GM12873 (cell line): ENCODE measurements around the gene BEX3.

ENCODE experiments used
- TF ChIP-seq, protein P1 (sequence below): IDR thresholded peaks from 2 replicates; pipeline ENCODE4 v1.5.1; 2012; ENCODE audit warnings: low read depth, mild to moderate bottlenecking, moderate library complexity, low read length, control low read depth; ENCODE audit not compliant: insufficient read depth; ENCODE audit errors: missing control alignments

The BEX3 gene

DNA sequence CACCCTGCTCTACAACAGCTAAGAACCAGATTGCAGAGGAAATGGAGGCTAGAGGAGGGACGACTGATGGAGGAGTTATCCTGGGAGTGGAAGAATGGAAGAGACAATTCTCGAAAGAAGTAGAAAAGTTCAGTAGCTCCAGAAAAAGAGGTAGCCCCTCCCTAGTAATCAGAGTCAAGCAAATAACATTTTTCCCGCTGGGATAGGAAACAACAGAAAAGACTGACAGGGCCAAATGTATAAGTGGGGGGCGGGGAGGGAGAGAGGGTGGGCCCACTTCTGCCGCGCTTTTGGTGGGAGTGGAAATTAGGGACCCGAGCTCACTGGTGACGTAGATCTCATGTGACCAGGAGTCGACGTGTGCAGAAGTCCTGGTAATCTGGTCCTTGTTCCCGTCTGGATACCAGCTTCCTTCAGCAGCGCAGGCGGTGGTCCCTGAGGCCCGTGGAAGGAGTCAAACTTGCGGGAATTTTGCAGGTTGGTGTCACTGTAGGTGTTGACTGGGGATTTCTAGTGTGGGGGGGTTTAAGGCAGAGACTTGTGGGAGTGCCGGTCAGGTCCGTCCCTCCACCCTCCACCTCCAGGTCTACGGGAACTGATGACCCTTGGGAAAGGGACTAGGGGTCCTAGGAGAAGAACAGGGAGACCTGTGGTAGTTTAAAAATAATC lies 20.1 kb upstream of the BEX3 start, which contains the start of gene TCEAL9:
Gene TCEAL9, plus strand, starts transcription at position 377 of the 669 bp plus-strand sequence. CDS start 1,179 bp downstream, outside the sequence.
- TF ChIP-seq, protein P1, sequence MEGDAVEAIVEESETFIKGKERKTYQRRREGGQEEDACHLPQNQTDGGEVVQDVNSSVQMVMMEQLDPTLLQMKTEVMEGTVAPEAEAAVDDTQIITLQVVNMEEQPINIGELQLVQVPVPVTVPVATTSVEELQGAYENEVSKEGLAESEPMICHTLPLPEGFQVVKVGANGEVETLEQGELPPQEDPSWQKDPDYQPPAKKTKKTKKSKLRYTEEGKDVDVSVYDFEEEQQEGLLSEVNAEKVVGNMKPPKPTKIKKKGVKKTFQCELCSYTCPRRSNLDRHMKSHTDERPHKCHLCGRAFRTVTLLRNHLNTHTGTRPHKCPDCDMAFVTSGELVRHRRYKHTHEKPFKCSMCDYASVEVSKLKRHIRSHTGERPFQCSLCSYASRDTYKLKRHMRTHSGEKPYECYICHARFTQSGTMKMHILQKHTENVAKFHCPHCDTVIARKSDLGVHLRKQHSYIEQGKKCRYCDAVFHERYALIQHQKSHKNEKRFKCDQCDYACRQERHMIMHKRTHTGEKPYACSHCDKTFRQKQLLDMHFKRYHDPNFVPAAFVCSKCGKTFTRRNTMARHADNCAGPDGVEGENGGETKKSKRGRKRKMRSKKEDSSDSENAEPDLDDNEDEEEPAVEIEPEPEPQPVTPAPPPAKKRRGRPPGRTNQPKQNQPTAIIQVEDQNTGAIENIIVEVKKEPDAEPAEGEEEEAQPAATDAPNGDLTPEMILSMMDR = no peak

DNA sequence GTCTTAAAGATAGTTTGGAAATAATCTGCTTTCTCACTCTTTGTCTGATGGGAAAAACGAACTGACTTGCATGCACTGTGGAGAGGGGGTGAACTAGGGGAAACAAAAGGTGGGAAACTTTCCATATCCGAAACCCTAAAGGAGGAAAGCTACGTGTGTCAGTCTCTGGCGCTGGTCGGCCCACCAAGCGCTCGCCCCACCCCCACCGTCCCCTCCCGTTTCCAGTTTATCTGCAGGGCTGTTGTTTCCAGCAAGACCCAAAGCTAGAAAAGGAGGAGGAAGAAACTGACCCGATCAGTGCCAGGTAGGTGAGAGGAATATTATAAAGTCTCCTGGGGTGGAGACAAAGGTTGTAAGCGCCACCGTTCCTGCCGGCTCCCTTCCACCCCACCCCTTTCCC lies 19.5 kb upstream of the BEX3 start:
- TF ChIP-seq, protein P1 = no peak

DNA sequence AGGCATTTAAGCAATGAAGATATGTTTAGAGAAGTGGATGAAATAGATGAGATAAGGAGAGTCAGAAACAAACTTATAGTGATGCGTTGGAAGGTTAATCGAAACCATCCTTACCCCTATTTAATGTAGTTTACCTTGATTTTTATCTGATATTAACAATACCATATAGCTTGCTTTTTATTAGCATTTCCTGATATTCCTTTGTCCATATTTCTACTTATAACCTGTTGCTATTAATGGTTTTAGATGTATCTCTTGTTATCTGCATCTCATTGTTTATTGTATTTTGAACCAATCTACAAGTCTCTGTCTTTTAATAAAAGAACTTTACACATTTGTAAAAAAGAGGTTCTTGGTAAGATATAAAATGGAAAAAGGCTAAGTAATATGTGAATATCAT lies 18.5 kb upstream of the BEX3 start:
- TF ChIP-seq, protein P1 = no peak

DNA sequence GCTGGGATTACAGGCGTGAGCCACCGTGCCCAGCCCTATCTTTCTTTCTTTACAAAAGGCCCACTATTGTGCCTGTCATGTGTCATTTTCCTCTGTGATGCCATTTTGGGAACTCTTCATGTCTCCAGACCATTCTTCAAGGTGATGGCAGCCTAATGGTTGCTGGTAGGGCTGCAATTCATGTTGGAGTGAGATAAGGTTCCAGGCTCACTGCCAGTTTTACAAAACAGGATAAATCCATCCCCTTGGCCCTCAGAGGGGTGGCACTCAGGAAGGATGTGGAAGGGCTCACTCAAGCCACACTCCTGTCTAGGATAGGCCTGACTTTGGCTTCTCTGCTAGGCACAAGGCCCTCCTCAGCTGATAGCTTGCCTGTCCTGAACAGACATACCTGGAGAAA lies 16.2 kb upstream of the BEX3 start:
- TF ChIP-seq, protein P1 = no peak

DNA sequence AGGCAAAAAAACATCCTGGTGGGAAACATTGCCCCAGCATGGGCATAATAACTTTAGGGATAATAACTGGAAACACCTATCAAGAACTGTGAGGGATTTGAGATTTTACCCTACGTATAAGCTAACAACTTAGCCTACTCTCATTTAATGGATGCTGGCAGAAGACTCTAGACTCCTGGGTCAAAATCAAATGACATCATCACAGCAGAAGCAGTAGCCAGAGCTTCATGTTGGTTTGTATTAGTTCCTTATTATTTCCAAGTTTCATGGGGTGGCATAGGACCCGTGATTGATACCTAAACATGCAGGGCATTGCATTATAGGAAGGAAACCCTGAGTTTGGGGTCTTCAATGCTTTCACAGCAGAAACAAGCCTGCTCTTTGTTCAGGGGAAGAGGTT lies 15.4 kb upstream of the BEX3 start:
- TF ChIP-seq, protein P1 = no peak

DNA sequence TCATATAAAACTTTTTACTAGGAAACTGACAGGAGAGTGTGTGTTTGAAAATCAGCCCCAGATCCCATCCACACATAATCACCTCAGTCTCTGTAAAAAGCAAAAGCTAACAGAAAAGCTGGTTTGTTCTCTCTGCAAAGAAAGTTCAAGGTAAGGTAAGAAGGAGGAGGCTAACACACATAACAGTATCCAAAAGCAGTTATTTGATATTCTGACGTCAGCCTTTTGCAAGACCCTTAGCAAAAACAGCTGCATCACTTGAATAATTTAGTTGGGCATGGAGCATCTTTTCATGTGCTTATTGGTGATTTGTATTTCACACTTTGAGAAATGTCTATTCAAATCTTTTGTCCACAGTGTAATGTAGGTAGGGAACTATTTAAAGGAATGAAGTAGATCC lies 14.5 kb upstream of the BEX3 start:
- TF ChIP-seq, protein P1 = no peak

DNA sequence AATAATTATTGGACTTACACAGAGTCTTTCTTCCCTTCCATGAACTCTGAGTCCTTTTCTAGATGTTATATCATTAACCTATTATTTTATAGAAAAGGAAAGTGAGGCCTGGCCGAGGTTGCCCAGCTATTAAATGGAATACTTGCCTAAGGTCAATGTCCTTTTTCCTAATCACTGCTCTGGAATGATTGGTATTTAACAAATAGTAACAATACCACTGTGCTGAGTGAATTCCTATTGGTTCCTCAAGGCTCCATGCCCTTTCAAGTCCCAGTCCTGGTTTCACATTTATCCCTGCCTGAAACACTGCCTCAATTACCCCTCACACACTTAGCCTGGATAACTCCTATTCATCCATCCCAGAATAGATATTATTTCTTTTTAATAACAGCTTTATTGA lies 13.9 kb upstream of the BEX3 start:
- TF ChIP-seq, protein P1 = no peak
